H9 (cell line): ENCODE data around the gene IWS1. TPM values are rescaled to one million over a fixed set of nuclear protein-coding genes. Genes with fewer than 3 reads are reported as not detected.

Source experiments
- DNase-seq: peaks from one replicate; pipeline ENCODE4 v3.0.0-alpha.2; 2017
- H2AFZ ChIP-seq: one replicate; pipeline ENCODE4 v1.6.1; 2013; ENCODE audit warnings: mild to moderate bottlenecking, low read length, control low read depth, moderate library complexity
- H2AK5ac ChIP-seq: 2 replicates; pipeline ENCODE4 v1.6.1; 2013; ENCODE audit warnings: low read length, control low read depth, mixed read lengths; ENCODE audit not compliant: insufficient read length
- H2BK120ac ChIP-seq: one replicate; pipeline ENCODE4 v1.6.1; 2013; ENCODE audit warnings: low read depth, mild to moderate bottlenecking, low read length, control low read depth, inconsistent platforms; ENCODE audit not compliant: poor library complexity, severe bottlenecking
- H2BK12ac ChIP-seq: 2 replicates; pipeline ENCODE4 v1.6.1; 2013; ENCODE audit warnings: low read length, control low read depth, mixed read lengths, low read depth; ENCODE audit not compliant: insufficient read length
- H2BK15ac ChIP-seq: 2 replicates; pipeline ENCODE4 v1.6.1; 2013; ENCODE audit warnings: low read depth, low read length, control low read depth
- H2BK20ac ChIP-seq: one replicate; pipeline ENCODE4 v1.6.1; 2013; ENCODE audit warnings: low read depth, mild to moderate bottlenecking, low read length, control low read depth, inconsistent platforms; ENCODE audit not compliant: poor library complexity, severe bottlenecking
- H2BK5ac ChIP-seq: 2 replicates; pipeline ENCODE4 v1.6.1; 2013; ENCODE audit warnings: low read length, control low read depth, mixed read lengths; ENCODE audit not compliant: insufficient read length
- H3K14ac ChIP-seq: 2 replicates; pipeline ENCODE4 v1.6.1; 2013; ENCODE audit warnings: low read length, control low read depth; ENCODE audit not compliant: insufficient read depth
- H3K18ac ChIP-seq: 2 replicates; pipeline ENCODE4 v1.6.1; 2013; ENCODE audit warnings: low read depth, mild to moderate bottlenecking, mixed read lengths, low read length, control low read depth; ENCODE audit not compliant: insufficient read length
- H3K23ac ChIP-seq: 2 replicates; pipeline ENCODE4 v1.6.1; 2013; ENCODE audit warnings: low read length, control low read depth, mixed read lengths, low read depth; ENCODE audit not compliant: insufficient read length
- H3K23me2 ChIP-seq: 2 replicates; pipeline ENCODE4 v1.6.1; 2013; ENCODE audit warnings: low read depth, mild to moderate bottlenecking, mixed read lengths, low read length, control low read depth; ENCODE audit not compliant: insufficient read length, poor library complexity, severe bottlenecking
- H3K27ac ChIP-seq: 2 replicates; pipeline ENCODE4 v1.5.1; 2013; ENCODE audit warnings: low read length, control low read depth, mixed read lengths, low read depth; ENCODE audit not compliant: insufficient read length
- H3K27me3 ChIP-seq: 2 replicates; pipeline ENCODE4 v1.6.1; 2013; ENCODE audit warnings: low read length, control low read depth, inconsistent platforms; ENCODE audit not compliant: insufficient read depth
- H3K4ac ChIP-seq: 2 replicates; pipeline ENCODE4 v1.6.1; 2013; ENCODE audit warnings: low read depth, mild to moderate bottlenecking, control low read depth, inconsistent platforms, low read length, moderate library complexity
- H3K4me1 ChIP-seq: 2 replicates; pipeline ENCODE4 v1.6.1; 2013; ENCODE audit warnings: low read length, control low read depth, inconsistent platforms; ENCODE audit not compliant: insufficient read depth
- H3K4me2 ChIP-seq: 2 replicates; pipeline ENCODE4 v1.6.1; 2013; ENCODE audit warnings: low read length, control low read depth, mixed read lengths; ENCODE audit not compliant: insufficient read length, insufficient read depth
- H3K56ac ChIP-seq: 2 replicates; pipeline ENCODE4 v1.6.1; 2013; ENCODE audit warnings: low read depth, mild to moderate bottlenecking, mixed read lengths, low read length, control low read depth; ENCODE audit not compliant: insufficient read length
- H3K79me1 ChIP-seq: 2 replicates; pipeline ENCODE4 v1.6.1; 2013; ENCODE audit warnings: low read depth, mild to moderate bottlenecking, moderate library complexity, low read length, control low read depth, inconsistent platforms; ENCODE audit not compliant: insufficient read depth, poor library complexity, severe bottlenecking
- H3K79me2 ChIP-seq: 2 replicates; pipeline ENCODE4 v1.6.1; 2013; ENCODE audit warnings: low read length, control low read depth, inconsistent platforms; ENCODE audit not compliant: insufficient read depth
- H3K9ac ChIP-seq: 2 replicates; pipeline ENCODE4 v1.6.1; 2013; ENCODE audit warnings: low read length, control low read depth, mixed read lengths; ENCODE audit not compliant: insufficient read length; ENCODE audit errors: extremely low read depth
- H3K9me3 ChIP-seq: one replicate; pipeline ENCODE4 v1.6.1; 2013; ENCODE audit warnings: low read depth, low read length, inconsistent platforms; ENCODE audit not compliant: control insufficient read depth
- H3T11ph ChIP-seq: one replicate; pipeline ENCODE4 v1.6.1; 2013; ENCODE audit warnings: mild to moderate bottlenecking, low read length, control low read depth, inconsistent platforms
- H4K20me1 ChIP-seq: one replicate; pipeline ENCODE4 v1.6.1; 2013; ENCODE audit not compliant: control insufficient read depth, insufficient read length, insufficient read depth
- H4K5ac ChIP-seq: 2 replicates; pipeline ENCODE4 v1.6.1; 2013; ENCODE audit warnings: low read depth, mild to moderate bottlenecking, mixed read lengths, low read length, control low read depth; ENCODE audit not compliant: insufficient read length
- H4K8ac ChIP-seq: replicated peaks from 2 replicates; pipeline ENCODE4 v1.6.1; 2013; ENCODE audit warnings: low read length, control low read depth, mixed read lengths, low read depth; ENCODE audit not compliant: insufficient read length
- H4K91ac ChIP-seq: 2 replicates; pipeline ENCODE4 v1.6.1; 2013; ENCODE audit warnings: low read depth, mild to moderate bottlenecking, moderate library complexity, mixed read lengths, low read length, control low read depth; ENCODE audit not compliant: insufficient read length
- H3K27ac Mint-ChIP-seq, 3 experiments: 2 replicates in 2 of 3; 3 replicates in 1 of 3; pipeline ENCODE4 v1.8.0; 2020 to 2021; ENCODE audit warnings: mixed read lengths in 3 of 3, mild to moderate bottlenecking in 1 of 3, moderate library complexity in 1 of 3
- H3K27me3 Mint-ChIP-seq: 2 replicates; pipeline ENCODE4 v1.8.0; 2021; ENCODE audit warnings: low read depth, mild to moderate bottlenecking, moderate library complexity, mixed read lengths
- H3K36me3 Mint-ChIP-seq, 3 experiments: 2 replicates in 2 of 3; 3 replicates in 1 of 3; pipeline ENCODE4 v1.8.0; 2020 to 2021; ENCODE audit warnings: low read depth in 3 of 3, mixed read lengths in 3 of 3; ENCODE audit not compliant: insufficient read depth in 1 of 3
- H3K4me1 Mint-ChIP-seq, 2 experiments: 2 replicates each; pipeline ENCODE4 v1.8.0; 2020; ENCODE audit warnings: mixed read lengths in 2 of 2
- H3K4me3 Mint-ChIP-seq, 2 experiments: 2 replicates in 1 of 2; 3 replicates in 1 of 2; pipeline ENCODE4 v1.8.0; 2020 to 2021; ENCODE audit warnings: mild to moderate bottlenecking in 2 of 2, mixed read lengths in 2 of 2, moderate library complexity in 1 of 2
- H3K9me3 Mint-ChIP-seq, 2 experiments: 2 replicates in 1 of 2; 3 replicates in 1 of 2; pipeline ENCODE4 v1.8.0; 2020; ENCODE audit warnings: mild to moderate bottlenecking in 2 of 2, mixed read lengths in 2 of 2, moderate library complexity in 1 of 2
- WGBS: extraction: QIAGEN DNeasy Blood & Tissue Kit; methylation state at CpG from one replicate; pipeline ENCODE4 v1.1.7; 2013; ENCODE audit warnings: missing lambda C conversion rate, low lambda C conversion rate, mixed read lengths; ENCODE audit not compliant: insufficient read length; ENCODE audit errors: extremely low coverage; 5-methylcytosine and 5-hydroxymethylcytosine counted together
- total RNA-seq: library from RNA; stranded (reverse); gene quantifications from 2 replicates; pipeline ENCODE4 v1.2.1, GENCODE V29; 2021
- TF ChIP-seq, protein P1 (sequence below): fragments of 200-600 bp; sonication (generic); conservative IDR thresholded peaks from 3 replicates; pipeline ENCODE4 v1.8.0; 2021; ENCODE audit warnings: antibody characterized with exemption, mild to moderate bottlenecking

IWS1 gene
- total RNA-seq, 1 experiment from 2014 or later: 66.2 TPM

DNA sequence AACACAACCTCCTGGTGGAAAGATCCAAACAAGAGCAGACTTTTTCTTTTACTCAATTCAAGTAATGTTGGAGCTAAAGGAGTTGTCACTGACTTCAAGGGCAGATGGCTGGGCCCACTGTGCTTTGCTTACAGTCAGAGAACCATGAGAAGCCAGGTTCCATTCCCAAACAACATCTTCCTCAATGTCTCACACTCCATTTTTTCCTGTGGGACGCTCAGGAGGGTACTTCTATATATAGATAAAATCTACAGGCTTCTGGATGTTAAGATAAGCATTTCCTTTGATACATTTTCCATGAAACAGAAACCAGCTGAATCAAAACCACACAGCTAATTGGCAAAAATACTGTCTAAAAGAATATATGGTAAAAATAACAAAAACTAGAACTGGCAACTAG, 14.4 kb downstream of the IWS1 start:
- H3K27me3 Mint-ChIP-seq: no peaks in the 10 kb centered on the region
- no peak overlapping the region for H3K4me3 Mint-ChIP-seq
- H3K4me1 Mint-ChIP-seq: peaks cover 31 to 32% of the 10 kb centered on the region in 2 experiments

More for the DNA sequence above, 14.4 kb downstream of the IWS1 start:
- H3T11ph ChIP-seq: no peak overlapping the region
- H2AK5ac ChIP-seq: no peak overlapping the region
- H3K79me1 ChIP-seq: peaks cover 22% of the 10 kb centered on the region
- peaks cover 46% of the 10 kb centered on the region for H3K79me2 ChIP-seq
- no peak overlapping the region for H3K14ac ChIP-seq
- no peak overlapping the region for H3K27ac ChIP-seq
- H3K27me3 ChIP-seq: no peaks in the 10 kb centered on the region
- H4K91ac ChIP-seq: no peak overlapping the region
- Mint-ChIP-seq H3K27ac (0 out of 7 replicates have a peak overlapping the region, but pooled peaks of 1 of the 3 experiments have one; percentile 2), H3K9me3 (no peaks in the 10 kb centered on the region), H3K36me3 (peaks cover 1 to 28% (median 17%) of the 10 kb centered on the region in 3 experiments; a peak in 6 of 7 replicates)
- H2BK20ac ChIP-seq: no peak overlapping the region
- no CpG with 5 or more reads among the region's 1 CpG for WGBS
- no peak overlapping the region for H4K8ac ChIP-seq
- no peak overlapping the region for H3K4ac ChIP-seq
- no peaks in the 10 kb centered on the region for H3K23me2 ChIP-seq
- H3K4me1 ChIP-seq: no peaks in the 10 kb centered on the region
- H3K9me3 ChIP-seq: no peaks in the 10 kb centered on the region
- H3K56ac ChIP-seq: no peak overlapping the region
- H3K23ac ChIP-seq: no peak overlapping the region
- H2BK15ac ChIP-seq: no peak overlapping the region
- no peak overlapping the region for H4K5ac ChIP-seq
- H2BK120ac ChIP-seq: no peak overlapping the region
- H2BK12ac ChIP-seq: no peak overlapping the region
- no peak overlapping the region for H2AFZ ChIP-seq
- no peak overlapping the region for H2BK5ac ChIP-seq
- no peaks in the 10 kb centered on the region for H4K20me1 ChIP-seq
- DNase-seq: no peak
- H3K18ac ChIP-seq: no peak overlapping the region
- TF ChIP-seq, protein P1, sequence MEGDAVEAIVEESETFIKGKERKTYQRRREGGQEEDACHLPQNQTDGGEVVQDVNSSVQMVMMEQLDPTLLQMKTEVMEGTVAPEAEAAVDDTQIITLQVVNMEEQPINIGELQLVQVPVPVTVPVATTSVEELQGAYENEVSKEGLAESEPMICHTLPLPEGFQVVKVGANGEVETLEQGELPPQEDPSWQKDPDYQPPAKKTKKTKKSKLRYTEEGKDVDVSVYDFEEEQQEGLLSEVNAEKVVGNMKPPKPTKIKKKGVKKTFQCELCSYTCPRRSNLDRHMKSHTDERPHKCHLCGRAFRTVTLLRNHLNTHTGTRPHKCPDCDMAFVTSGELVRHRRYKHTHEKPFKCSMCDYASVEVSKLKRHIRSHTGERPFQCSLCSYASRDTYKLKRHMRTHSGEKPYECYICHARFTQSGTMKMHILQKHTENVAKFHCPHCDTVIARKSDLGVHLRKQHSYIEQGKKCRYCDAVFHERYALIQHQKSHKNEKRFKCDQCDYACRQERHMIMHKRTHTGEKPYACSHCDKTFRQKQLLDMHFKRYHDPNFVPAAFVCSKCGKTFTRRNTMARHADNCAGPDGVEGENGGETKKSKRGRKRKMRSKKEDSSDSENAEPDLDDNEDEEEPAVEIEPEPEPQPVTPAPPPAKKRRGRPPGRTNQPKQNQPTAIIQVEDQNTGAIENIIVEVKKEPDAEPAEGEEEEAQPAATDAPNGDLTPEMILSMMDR: no peak
- H3K9ac ChIP-seq: no peak overlapping the region
- no peak overlapping the region for H3K4me2 ChIP-seq
